ENCODE measurements around the gene SARDH.

SARDH gene

GRCh38 chr9:133731876-133732638 lies 6.1 kb downstream of the SARDH start:
- TF ChIP-seq CTCF (IDR thresholded peaks at IDR 0.05; ENCODE audit: low read length, missing control alignments) = no peak
- peak; percentile 56 for DNase-seq (ENCODE audit: low read depth)
- H3K4me3 ChIP-seq (replicated peaks; ENCODE audit: low read depth, low read length) = no peak overlapping the region

- TF ChIP-seq CTCF (IDR thresholded peaks at IDR 0.05; ENCODE audit: low read length, missing control alignments) = no peak
- no peak overlapping the region for H3K4me3 ChIP-seq (replicated peaks; ENCODE audit: low read depth, low read length)
- no peak for DNase-seq (ENCODE audit: low read depth)
These were observed 7.0 kb downstream of the SARDH start for GRCh38 chr9:133730994-133731715.

- TF ChIP-seq CTCF (IDR thresholded peaks at IDR 0.05; ENCODE audit: low read length, missing control alignments) = no peak
- H3K4me3 ChIP-seq (replicated peaks; ENCODE audit: low read depth, low read length) = no peak overlapping the region
- no peak for DNase-seq (ENCODE audit: low read depth)
These were observed 8.4 kb downstream of the SARDH start for GRCh38 chr9:133729617-133730281.

DNA sequence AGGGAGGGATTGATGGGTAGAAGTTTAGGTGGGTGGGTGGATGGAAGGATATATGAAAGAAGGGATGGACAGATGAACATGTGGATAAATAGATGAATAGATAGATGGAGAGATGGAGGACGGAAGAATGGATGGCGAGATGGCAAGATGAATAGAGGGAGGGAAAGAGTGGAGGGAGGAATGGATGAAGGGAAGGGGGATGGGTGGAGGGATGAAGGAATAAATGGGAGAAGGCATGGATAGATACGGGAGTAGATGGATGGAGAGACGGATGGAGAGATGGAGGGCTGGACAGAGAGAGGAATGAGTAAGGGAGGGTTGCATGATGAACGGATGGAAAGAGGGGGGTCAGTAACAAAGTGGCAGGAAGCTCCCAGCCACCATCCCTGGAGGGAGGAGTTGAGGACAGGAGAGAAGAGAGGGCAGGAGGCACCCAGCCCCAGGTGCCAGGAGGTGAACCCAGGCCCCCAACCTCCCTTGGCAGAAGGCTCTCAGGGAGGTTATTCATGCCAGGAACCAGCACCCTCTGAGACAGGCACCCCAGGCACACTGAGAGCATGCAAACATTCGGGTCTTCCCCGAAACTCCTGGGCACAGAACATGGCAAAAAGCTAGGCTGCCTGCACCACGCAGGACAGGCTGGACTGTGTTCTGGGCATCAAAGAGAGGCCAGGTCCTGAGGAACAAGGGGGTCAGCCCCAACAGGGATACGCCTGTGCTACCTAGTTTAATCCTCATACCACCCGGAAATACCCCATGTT lies 9.1 kb downstream of the SARDH start:
- no peak for TF ChIP-seq CTCF (IDR thresholded peaks at IDR 0.05; ENCODE audit: low read length, missing control alignments)
- no peak overlapping the region for H3K4me3 ChIP-seq (replicated peaks; ENCODE audit: low read depth, low read length)
- DNase-seq (ENCODE audit: low read depth) = no peak

GRCh38 chr9:133727876-133728441 lies 10.2 kb downstream of the SARDH start:
- no peak overlapping the region for H3K4me3 ChIP-seq (replicated peaks; ENCODE audit: low read depth, low read length)
- DNase-seq (ENCODE audit: low read depth) = no peak
- no peak for TF ChIP-seq CTCF (IDR thresholded peaks at IDR 0.05; ENCODE audit: low read length, missing control alignments)

DNA sequence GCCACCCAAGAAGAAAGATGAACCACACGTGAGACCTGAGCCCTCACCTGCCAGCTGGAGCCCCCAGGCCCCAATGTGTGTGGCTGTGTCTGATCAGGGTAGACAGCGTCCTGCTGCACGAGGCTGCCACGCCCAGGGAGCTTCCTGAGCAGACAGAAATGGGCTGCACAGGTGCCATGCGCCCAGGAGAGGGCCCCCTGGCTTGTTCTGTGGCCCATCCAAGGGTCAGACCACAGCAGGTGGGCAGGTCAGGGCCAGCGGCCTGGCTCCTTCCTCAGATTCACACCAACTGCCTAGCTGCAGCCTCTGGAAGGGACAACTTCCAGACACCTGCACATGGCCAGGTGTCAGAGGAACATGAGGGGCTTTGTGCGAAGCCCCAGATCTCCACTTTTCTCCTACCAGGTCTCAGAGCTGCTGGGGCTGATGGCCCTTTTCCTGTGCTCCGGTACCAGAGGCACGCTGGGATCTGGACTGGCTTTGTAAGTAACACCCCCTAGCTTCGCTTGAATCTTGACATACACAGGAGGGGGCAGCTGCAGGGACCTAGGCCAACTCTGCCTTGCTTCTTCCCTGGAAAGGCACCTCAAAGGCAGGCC lies 10.8 kb downstream of the SARDH start:
- no peak for DNase-seq (ENCODE audit: low read depth)
- TF ChIP-seq CTCF (IDR thresholded peaks at IDR 0.05; ENCODE audit: low read length, missing control alignments) = no peak

More for the DNA sequence above, 10.8 kb downstream of the SARDH start:
- no peak overlapping the region for H3K4me3 ChIP-seq (replicated peaks; ENCODE audit: low read depth, low read length)

Data from fibroblast of pulmonary artery (primary cell).